Stimulated activated CD8-positive, alpha-beta memory T cell treated with anti-CD3 and anti-CD28 coated beads, Interleukin-4, amount 100 ng/mL, for 24 hours (primary cell): ENCODE data around the gene HNF4A.

Source experiments
- DNase-seq: peaks from one replicate; pipeline ENCODE4 v3.0.0-alpha.2; 2020; ENCODE audit warnings: low read depth

HNF4A gene

GRCh38 chr20:44392088-44392775 lies 36.7 kb downstream of the HNF4A start:
- no peak for DNase-seq

DNA sequence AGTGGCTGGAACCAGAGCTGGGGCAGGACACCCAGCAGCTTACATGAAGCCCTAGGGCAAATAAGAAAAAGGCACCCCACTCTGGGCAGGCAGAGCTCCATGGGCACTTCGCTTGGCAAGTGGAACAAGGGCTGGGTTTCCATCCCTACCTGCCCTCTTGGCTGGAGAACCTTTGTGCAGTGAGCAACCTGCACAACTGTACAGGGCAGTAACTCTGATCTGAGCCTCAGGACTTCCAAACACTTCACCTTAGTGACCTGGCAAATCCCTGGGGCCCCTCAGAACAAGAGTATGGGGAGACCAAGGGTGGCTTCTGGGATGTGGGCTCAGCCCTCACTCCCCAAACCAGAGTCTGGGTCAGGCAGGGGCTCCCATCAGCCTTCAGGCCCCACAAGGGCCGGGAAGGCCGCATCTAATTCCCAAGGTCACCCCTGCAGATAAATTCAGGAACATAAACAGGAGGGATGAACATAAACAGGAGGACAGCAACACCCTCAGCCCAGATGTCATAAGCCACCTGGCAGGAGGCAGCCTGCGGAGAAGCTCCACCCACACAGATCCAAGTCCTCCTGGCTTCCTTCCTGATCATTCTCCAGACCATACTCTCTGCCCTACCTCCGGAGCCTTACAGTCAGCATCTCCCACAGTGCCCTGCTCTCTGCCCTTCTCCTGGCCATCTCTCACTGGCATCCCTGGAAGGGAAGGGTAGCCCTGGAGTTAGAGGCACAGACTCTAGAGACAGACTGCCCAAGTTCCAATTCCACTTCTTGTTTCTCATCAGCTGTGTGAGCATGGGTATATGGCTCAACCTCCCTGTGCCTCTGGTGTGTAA lies 37.5 kb downstream of the HNF4A start:
- DNase-seq, result no peak

- DNase-seq, result no peak
These were observed 38.3 kb downstream of the HNF4A start for GRCh38 chr20:44393608-44394451.

- no peak for DNase-seq
These were observed 38.9 kb downstream of the HNF4A start for GRCh38 chr20:44394452-44394701.

DNA sequence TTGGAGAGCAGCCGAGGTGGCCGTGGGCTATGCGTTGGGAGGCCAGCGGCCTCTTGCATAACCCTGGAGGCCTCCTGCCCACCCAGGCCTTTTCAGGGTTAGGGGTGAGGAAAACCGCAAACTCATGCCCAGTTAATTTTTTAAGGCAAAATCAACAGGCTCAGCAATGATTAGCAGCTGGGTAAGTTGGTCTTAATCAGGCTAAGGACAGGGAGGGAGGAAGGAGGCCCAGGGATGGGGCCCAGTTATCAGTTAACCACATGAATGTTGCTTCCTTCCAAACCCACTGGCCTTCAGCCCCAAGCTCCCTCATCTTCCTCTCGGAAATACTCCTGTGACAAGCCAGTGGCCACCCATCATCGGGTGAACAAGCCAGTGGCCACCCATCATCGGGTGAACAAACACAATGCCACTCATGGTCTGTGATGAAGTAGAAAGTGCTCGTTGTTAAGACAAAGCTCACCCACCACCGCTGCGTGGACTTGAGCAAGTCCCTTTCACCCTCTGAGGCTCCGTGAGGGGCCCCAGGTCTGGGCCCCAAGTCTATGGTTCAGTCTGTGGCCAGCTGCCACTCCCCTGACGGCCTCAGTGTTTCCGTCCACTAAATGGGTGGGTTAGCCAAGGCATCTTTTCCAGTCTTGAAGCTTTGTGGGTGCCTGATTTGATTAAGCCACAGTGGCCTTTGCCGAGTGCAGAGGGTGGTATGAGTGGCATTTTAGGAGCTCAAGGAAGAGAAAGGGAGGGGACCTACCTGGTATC lies 39.4 kb downstream of the HNF4A start:
- no peak for DNase-seq

DNA sequence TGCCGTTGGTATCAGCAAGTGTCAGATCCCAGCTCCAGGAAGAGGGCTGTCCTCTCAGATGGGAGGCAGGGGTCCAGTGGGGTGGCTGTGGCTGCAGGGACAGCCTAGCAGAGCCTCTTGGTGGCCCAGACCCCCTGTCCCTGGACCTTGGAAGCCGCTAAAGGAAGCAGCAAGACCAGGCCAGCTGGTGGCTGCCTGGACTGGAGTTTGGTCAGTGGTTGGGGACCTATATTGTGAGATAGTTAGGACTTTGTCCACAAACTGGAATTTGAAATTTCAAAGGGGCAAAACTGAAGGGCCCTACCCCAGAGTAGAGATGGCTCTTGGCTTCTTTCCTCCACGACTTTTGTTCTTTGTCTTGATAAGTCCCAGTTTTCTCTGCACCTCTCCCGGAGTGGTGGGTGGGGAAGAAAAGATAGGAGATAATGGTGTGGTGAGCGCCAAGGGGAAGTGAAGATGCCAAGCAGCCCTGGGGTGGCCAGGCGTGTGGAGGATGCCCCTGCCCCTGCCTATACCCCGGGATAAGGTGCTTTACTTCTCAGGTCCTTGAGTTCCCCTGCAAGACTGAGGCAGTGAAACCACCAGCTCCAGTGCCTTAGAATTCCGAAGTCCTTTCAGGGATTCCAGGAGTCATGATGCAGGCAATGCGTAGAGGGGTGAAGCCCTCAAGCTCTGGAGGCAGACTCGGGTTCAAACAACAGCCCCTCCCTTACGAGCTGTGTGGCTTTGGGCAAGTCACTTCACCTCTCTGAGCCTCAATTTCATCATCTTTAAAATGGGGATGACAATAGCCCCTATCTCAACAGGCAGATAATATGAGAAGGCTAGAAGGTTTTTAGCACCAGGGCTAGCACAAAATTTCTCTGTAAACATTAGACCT lies 40.2 kb downstream of the HNF4A start:
- no peak for DNase-seq

- no peak for DNase-seq
These were observed 41.1 kb downstream of the HNF4A start for GRCh38 chr20:44396369-44397130.

DNA sequence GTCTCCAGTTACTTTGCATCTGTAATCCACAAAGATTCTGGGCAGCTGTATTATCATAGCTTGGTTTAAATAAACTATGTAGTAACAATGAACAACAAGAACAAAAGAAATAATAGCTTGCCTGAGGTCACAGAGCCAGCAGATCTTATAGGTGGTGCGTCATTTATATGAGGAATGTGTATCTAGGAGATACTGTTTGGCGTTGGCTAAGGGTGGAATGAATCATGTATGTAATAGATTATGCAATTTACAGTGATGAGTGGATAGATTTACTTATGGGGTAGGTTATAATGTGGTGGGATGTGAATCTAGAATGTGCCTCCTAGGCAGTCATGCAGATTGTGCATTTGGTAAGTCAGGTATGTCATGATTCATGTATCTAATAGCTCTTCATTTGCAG lies 42.8 kb downstream of the HNF4A start:
- no peak for DNase-seq

DNA sequence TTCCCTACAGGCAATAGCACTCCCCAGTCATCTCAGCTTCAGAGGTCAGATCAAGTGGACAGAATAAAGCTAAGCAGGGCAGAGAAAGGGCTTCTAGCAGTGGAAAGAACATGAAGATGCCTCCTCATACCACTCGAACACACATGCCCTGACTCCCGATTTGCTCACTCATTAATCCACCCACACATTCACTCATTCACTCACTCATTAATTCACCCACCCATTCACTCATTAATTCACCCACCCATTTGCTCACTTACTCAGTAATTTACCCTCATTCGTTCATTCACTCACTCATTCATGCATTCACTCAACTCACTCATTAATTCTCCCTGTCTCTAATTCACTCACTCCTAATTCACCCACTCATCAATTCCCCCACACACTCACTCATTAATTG lies 43.9 kb downstream of the HNF4A start:
- no peak for DNase-seq

DNA sequence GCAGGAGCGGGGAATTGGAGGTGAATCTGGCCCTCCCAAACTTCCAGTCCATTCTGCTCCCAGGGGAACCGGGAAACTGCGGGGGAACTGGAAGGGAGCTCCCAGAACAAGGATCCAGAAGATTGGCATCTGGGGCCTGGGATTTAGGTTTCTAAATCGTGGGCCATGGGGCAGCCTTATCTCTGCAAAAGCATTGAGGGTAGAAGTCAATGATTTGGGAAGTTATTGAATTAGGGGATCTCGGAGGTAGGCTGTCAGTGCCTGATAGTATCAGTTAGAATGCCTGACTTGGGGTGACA lies 45.1 kb downstream of the HNF4A start:
- DNase-seq, result no peak

- DNase-seq, result no peak
These were observed 45.7 kb downstream of the HNF4A start for GRCh38 chr20:44400970-44401769.

- no peak for DNase-seq
These were observed 46.4 kb downstream of the HNF4A start for GRCh38 chr20:44401770-44402390.

GRCh38 chr20:44402391-44403193 lies 47.1 kb downstream of the HNF4A start:
- no peak for DNase-seq

GRCh38 chr20:44403194-44404112 lies 48.0 kb downstream of the HNF4A start:
- DNase-seq, result no peak

GRCh38 chr20:44404204-44405181 lies 49.0 kb downstream of the HNF4A start:
- DNase-seq, result no peak

DNA sequence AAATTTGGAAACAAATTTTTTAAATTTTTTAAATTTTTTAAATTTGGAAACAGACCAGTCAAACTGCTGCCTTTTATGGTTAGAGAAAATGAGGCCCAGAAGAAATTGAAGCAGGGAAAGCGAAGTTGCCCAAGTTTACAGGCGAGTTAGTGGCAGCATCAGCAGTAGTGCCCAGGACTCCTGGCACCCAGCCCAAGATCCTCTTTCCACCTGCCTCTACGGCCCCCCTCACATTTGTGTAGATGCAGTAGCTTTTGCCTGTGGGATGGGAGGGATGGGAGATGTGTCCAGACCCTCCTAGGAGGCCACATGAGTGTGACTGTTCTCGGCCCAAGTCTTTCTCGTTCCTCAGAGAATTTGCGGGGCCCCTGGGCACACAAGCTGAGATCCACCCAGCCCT lies 49.8 kb downstream of the HNF4A start:
- DNase-seq, result no peak
